ENCODE measurements around the gene ROR2. TPM values are rescaled to one million over a fixed set of nuclear protein-coding genes. Genes with fewer than 3 reads are reported as not detected.

Gene ROR2
- total RNA-seq, 2 experiments from 2014 or later = not detected

DNA sequence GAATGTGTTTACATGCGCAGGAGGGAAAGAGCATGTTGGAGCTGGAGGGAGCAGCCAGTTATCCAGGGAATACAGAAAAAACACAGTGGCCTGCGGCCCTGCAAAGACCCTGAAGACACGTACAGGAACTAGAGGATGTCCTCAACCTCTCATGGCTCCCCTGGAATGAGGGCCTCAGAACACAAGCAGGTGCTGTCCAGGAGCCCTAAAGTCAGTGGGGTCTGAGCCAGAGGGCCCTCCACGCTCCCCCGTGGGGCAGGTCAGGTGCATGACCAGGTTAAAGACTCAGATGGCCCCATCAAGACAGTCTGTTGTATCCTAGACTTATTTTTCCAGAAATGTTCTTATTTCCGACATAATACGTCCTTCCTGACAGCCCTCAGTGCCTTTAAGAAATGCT lies 106.9 kb downstream of the ROR2 start:
- intact Hi-C loops (cut with DNase I, micrococcal nuclease) = no loop called here
- ATAC-seq (ENCODE audit: poor library complexity) = no peak
- no peak overlapping the region for H3K4me3 Mint-ChIP-seq
- no peak overlapping the region for H3K27ac Mint-ChIP-seq
- no peaks in the 10 kb centered on the region for H3K36me3 ChIP-seq (ENCODE audit: insufficient read depth, low read length)
- H3K27me3 ChIP-seq (ENCODE audit: control insufficient read depth in 1 of 2, insufficient read depth in 2 of 2, low read length in 2 of 2) = peaks cover 2 to 10% of the 10 kb centered on the region in 2 experiments
- no peaks in the 10 kb centered on the region for H3K9me3 Mint-ChIP-seq
- H3K27me3 Mint-ChIP-seq = peaks cover 49% of the 10 kb centered on the region
- DNase-seq = no peak
- peaks cover 26% of the 10 kb centered on the region for H3K4me1 Mint-ChIP-seq (ENCODE audit: low read depth)
- no peaks in the 10 kb centered on the region for H3K9me3 ChIP-seq (ENCODE audit: control insufficient read depth in 1 of 2, insufficient read depth in 1 of 2, low read length in 2 of 2)
- no peaks in the 10 kb centered on the region for H3K36me3 Mint-ChIP-seq (ENCODE audit: low read depth)
- H3K27ac ChIP-seq (ENCODE audit: low read depth in 1 of 2, low read length in 2 of 2) = no peak overlapping the region
- TF ChIP-seq, protein P1, sequence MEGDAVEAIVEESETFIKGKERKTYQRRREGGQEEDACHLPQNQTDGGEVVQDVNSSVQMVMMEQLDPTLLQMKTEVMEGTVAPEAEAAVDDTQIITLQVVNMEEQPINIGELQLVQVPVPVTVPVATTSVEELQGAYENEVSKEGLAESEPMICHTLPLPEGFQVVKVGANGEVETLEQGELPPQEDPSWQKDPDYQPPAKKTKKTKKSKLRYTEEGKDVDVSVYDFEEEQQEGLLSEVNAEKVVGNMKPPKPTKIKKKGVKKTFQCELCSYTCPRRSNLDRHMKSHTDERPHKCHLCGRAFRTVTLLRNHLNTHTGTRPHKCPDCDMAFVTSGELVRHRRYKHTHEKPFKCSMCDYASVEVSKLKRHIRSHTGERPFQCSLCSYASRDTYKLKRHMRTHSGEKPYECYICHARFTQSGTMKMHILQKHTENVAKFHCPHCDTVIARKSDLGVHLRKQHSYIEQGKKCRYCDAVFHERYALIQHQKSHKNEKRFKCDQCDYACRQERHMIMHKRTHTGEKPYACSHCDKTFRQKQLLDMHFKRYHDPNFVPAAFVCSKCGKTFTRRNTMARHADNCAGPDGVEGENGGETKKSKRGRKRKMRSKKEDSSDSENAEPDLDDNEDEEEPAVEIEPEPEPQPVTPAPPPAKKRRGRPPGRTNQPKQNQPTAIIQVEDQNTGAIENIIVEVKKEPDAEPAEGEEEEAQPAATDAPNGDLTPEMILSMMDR (IDR thresholded peaks at IDR 0.05) = no peak
- peaks cover 14% of the 10 kb centered on the region for H3K4me1 ChIP-seq (ENCODE audit: insufficient read depth, low read length)
- CTCF ChIA-PET = no interaction called here
- no peak overlapping the region for H3K4me3 ChIP-seq (ENCODE audit: low read length)
- POLR2A ChIA-PET = no interaction called here

DNA sequence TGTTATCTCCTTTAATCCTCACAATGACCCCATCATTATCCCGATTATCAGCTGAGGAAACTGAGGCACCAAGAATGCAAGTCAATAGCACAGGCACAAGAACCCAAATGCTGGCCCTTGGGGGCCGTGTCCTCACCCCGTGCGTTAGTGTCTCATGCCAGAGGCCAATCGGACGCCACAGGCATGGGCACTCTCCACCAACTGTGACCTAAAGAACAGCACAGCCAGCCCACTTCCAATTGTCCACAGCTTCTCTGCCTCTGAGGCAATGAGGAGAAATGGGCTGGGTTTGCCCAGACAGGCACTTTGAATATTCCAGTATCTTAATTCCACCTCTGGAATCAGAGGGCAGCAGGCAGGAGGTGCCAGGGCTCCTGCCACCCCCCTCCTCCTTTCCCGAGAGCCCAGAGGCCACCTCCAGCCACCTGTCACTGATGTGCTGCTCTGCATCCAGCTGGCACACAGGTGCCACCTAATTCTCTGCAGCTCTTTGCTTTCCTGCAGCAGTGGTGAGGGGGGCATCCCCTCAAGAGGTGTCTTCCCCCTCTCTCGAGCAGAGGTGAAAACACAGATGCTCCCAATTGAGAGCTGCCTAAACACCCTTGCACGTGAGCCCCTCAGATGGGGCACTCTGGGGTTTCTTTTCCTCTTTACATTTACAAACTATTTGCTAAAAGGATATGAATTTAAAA lies 107.5 kb downstream of the ROR2 start:
- intact Hi-C loops (cut with DNase I, micrococcal nuclease) = no loop called here
- peaks cover 10% of the 10 kb centered on the region for H3K4me1 ChIP-seq (ENCODE audit: insufficient read depth, low read length)
- H3K27me3 ChIP-seq (ENCODE audit: control insufficient read depth in 1 of 2, insufficient read depth in 2 of 2, low read length in 2 of 2) = peaks cover 2 to 11% of the 10 kb centered on the region in 2 experiments
- no peak for ATAC-seq (ENCODE audit: poor library complexity)
- POLR2A ChIA-PET = no interaction called here
- TF ChIP-seq, protein P1 (IDR thresholded peaks at IDR 0.05) = no peak
- no peaks in the 10 kb centered on the region for H3K36me3 ChIP-seq (ENCODE audit: insufficient read depth, low read length)
- H3K9me3 ChIP-seq (ENCODE audit: control insufficient read depth in 1 of 2, insufficient read depth in 1 of 2, low read length in 2 of 2) = no peaks in the 10 kb centered on the region
- no peak overlapping the region for H3K4me3 ChIP-seq (ENCODE audit: low read length)
- H3K36me3 Mint-ChIP-seq (ENCODE audit: low read depth) = no peaks in the 10 kb centered on the region
- no peak overlapping the region for H3K27ac ChIP-seq (ENCODE audit: low read depth in 1 of 2, low read length in 2 of 2)
- peak in 1 of 14 experiments; percentile 12 for DNase-seq
- H3K4me3 Mint-ChIP-seq = no peak overlapping the region
- H3K9me3 Mint-ChIP-seq = no peaks in the 10 kb centered on the region
- H3K27me3 Mint-ChIP-seq = peaks cover 50% of the 10 kb centered on the region
- peaks cover 20% of the 10 kb centered on the region for H3K4me1 Mint-ChIP-seq (ENCODE audit: low read depth)
- CTCF ChIA-PET = no interaction called here
- no peak overlapping the region for H3K27ac Mint-ChIP-seq

DNA sequence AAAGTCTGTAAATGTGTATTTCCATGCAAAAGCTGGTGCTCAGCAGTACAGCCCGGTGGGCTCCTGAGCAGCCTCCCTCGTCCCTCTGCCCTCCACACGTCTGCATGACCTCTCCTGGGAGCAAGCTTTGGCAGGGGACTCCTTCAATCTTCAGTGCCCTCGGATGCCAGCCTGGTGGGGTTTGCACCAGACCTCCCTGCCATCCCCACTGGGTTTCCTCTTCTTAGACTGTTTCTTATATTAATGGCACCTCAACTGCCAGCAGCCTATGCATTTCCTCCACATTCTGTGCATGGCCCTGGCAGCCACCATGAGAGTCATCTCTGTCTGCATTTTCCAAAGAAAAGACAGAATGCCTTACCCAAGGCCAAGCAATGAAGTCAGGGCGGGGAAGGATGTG lies 108.4 kb downstream of the ROR2 start:
- Mint-ChIP-seq H3K4me1 (ENCODE audit: low read depth) (peaks cover 12% of the 10 kb centered on the region), H3K27me3 (peaks cover 50% of the 10 kb centered on the region), H3K27ac (no peak overlapping the region), H3K4me3 (no peak overlapping the region), H3K36me3 (ENCODE audit: low read depth) (no peaks in the 10 kb centered on the region), H3K9me3 (no peaks in the 10 kb centered on the region)
- peaks cover 8% of the 10 kb centered on the region for H3K4me1 ChIP-seq (ENCODE audit: insufficient read depth, low read length)
- ChIA-PET POLR2A (no interaction called here), CTCF (no interaction called here)
- peaks cover 2 to 11% of the 10 kb centered on the region in 2 experiments for H3K27me3 ChIP-seq (ENCODE audit: control insufficient read depth in 1 of 2, insufficient read depth in 2 of 2, low read length in 2 of 2)
- no peaks in the 10 kb centered on the region for H3K36me3 ChIP-seq (ENCODE audit: insufficient read depth, low read length)
- TF ChIP-seq, protein P1 (IDR thresholded peaks at IDR 0.05) = no peak
- intact Hi-C loops (cut with DNase I, micrococcal nuclease) = no loop called here
- no peak for DNase-seq
- H3K9me3 ChIP-seq (ENCODE audit: control insufficient read depth in 1 of 2, insufficient read depth in 1 of 2, low read length in 2 of 2) = no peaks in the 10 kb centered on the region
- ATAC-seq (ENCODE audit: poor library complexity) = no peak
- H3K4me3 ChIP-seq (ENCODE audit: low read length) = no peak overlapping the region
- H3K27ac ChIP-seq (ENCODE audit: low read depth in 1 of 2, low read length in 2 of 2) = no peak overlapping the region

Data from CD4-positive, alpha-beta T cell (primary cell).